Gastrocnemius medialis (tissue), 4 donors: ENCODE measurements around the gene ZNF491. TPM values are rescaled to one million over a fixed set of nuclear protein-coding genes. Genes with fewer than 3 reads are reported as not detected.
A peak's percentile ranks its signal among the peaks of the same experiment; 100 is the strongest.

Experiments used
- ATAC-seq, 2 donors: fragments of 150-250 bp; one replicate each; pipeline ENCODE4 v1.9.1; 2016
- DNase-seq, 2 donors: peaks; one replicate each; pipeline ENCODE4 v3.0.0-alpha.2; 2019
- H3K27ac ChIP-seq, 4 donors: fragments of 200-600 bp; sonication (generic); 1 replicate in 1 of 4; 2 replicates in 3 of 4; pipeline ENCODE4 v1.5.1; 2016 to 2018; ENCODE audit warnings: mild to moderate bottlenecking in 2 of 4, moderate library complexity in 1 of 4
- H3K27me3 ChIP-seq, 3 donors: fragments of 200-600 bp; sonication (generic) in 2 of 3; 1 replicate in 1 of 3; 2 replicates in 2 of 3; pipeline versions ENCODE4 v1.5.1 to v1.6.0; 2016 to 2019; ENCODE audit warnings: mild to moderate bottlenecking in 1 of 3, moderate library complexity in 1 of 3
- H3K36me3 ChIP-seq, 2 donors: fragments of 200-600 bp; sonication (generic) in 1 of 2; one replicate each; pipeline ENCODE4 v1.5.1; 2017 to 2018
- H3K4me1 ChIP-seq, 2 donors: fragments of 200-600 bp; sonication (generic) in 1 of 2; one replicate each; pipeline ENCODE4 v1.5.1; 2016 to 2017; ENCODE audit warnings: mild to moderate bottlenecking in 2 of 2
- H3K4me3 ChIP-seq, 4 donors: fragments of 200-600 bp; sonication (generic) in 3 of 4; 1 replicate in 1 of 4; 2 replicates in 3 of 4; pipeline ENCODE4 v1.5.1; 2016 to 2019; ENCODE audit warnings: mild to moderate bottlenecking in 2 of 4
- H3K9me3 ChIP-seq, 3 donors: fragments of 200-600 bp; sonication (generic) in 2 of 3; 1 replicate in 1 of 3; 2 replicates in 2 of 3; pipeline ENCODE4 v1.5.1; 2016 to 2019
- POLR2A ChIP-seq, 2 donors: fragments of 450-650 bp; IDR thresholded peaks; one replicate each; pipeline ENCODE4 v1.6.1; 2017; ENCODE audit warnings: antibody characterized with exemption in 2 of 2, mild to moderate bottlenecking in 2 of 2, moderate library complexity in 2 of 2
- in situ Hi-C, 4 donors: fragments of 200-750 bp; cut with MboI; loops; one replicate each; pipeline versions ENCODE4 v1.15.0 to v1.8.0; 2017; ENCODE audit warnings: low sequenced_read_pairs in 4 of 4
- intact Hi-C: fragments of 100-400 bp; cut with DNase I; formaldehyde crosslinking; loops from one replicate; pipeline ENCODE4 v1.15.1; 2023; ENCODE audit warnings: low total_unique reads
- total RNA-seq, 4 donors: library from RNA; depleted of rRNA; stranded (reverse); fragments of >200 nt; gene quantifications; one replicate each; pipeline versions ENCODE4 v1.1.0 to v1.2.3, GENCODE V29; 2016
- TF ChIP-seq, protein P1 (sequence below), 5 experiments: fragments of 450-650 bp in 3 of 5; fragments of 200-600 bp in 2 of 5; sonication (generic) in 2 of 5; IDR thresholded peaks in 4 of 5; conservative IDR thresholded peaks in 1 of 5; 1 replicate in 4 of 5; 2 replicates in 1 of 5; pipeline ENCODE4 v1.5.1; 2016 to 2019; ENCODE audit warnings: antibody characterized with exemption in 5 of 5, mild to moderate bottlenecking in 3 of 5, moderate library complexity in 3 of 5

Gene ZNF491
- total RNA-seq, 4 donors from 2014 or later: 0.92 to 1.8 (median 1.4) TPM

DNA sequence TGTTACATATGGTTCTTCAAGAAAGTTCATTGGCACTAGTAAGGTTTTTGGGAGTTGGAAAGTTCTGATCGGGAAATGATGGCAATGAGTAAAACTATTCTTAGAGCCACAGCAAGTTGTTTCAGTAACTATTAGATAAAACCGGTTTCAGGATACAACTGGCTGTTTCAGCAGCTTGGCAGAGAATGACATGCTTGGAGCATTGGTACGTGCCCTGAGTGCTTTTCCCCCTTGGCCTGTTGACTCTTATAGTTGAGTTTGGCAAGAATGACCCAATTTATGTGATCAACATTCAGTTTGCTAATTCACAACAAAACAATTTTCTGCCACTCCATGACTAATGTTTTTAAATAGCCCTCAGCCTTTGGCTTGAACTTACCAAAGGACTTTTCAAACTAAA, 10.8 kb upstream of the ZNF491 start:
- ATAC-seq: no peak
- H3K36me3 ChIP-seq: peaks cover 1 to 21% of the 10 kb centered on the region in 2 donors
- H3K4me1 ChIP-seq: no peaks in the 10 kb centered on the region
- no peak for DNase-seq
- in situ Hi-C loops: no loop called here
- peaks cover 0 to 65% (median 3%) of the 10 kb centered on the region in 3 donors for H3K9me3 ChIP-seq
- H3K27me3 ChIP-seq: no peaks in the 10 kb centered on the region
- intact Hi-C loops: no loop called here
- no peak overlapping the region for H3K27ac ChIP-seq
- no peak overlapping the region for H3K4me3 ChIP-seq
- no peak for TF ChIP-seq POLR2A (IDR thresholded peaks at IDR 0.05)
- TF ChIP-seq, protein P1, sequence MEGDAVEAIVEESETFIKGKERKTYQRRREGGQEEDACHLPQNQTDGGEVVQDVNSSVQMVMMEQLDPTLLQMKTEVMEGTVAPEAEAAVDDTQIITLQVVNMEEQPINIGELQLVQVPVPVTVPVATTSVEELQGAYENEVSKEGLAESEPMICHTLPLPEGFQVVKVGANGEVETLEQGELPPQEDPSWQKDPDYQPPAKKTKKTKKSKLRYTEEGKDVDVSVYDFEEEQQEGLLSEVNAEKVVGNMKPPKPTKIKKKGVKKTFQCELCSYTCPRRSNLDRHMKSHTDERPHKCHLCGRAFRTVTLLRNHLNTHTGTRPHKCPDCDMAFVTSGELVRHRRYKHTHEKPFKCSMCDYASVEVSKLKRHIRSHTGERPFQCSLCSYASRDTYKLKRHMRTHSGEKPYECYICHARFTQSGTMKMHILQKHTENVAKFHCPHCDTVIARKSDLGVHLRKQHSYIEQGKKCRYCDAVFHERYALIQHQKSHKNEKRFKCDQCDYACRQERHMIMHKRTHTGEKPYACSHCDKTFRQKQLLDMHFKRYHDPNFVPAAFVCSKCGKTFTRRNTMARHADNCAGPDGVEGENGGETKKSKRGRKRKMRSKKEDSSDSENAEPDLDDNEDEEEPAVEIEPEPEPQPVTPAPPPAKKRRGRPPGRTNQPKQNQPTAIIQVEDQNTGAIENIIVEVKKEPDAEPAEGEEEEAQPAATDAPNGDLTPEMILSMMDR (IDR thresholded peaks at IDR 0.05 in 4 of 5, conservative IDR thresholded peaks at IDR 0.05 in 1 of 5): no peak

DNA sequence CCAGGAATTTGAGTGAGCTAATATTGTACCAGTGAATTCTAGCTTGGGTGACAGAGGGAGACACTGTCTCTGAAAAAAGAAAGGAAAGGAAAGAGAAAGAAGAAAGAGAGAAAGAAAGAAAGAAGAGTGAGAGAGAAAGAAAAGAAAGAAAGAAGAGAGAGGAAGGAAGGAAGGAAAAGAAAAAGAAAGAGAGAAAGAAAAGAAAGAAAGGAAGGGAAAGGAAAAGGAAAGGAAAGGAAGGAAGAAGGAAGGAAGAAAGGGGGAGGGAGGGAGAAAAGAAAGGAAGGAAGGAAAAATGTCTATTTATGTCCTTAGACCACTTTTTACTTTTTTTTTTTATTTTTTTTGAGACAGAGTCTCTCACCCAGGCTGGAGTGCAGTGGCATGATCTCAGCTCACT, 5.4 kb upstream of the ZNF491 start:
- DNase-seq (no peak), ATAC-seq (no peak)
- Histone ChIP-seq H3K4me3 (no peak overlapping the region), H3K36me3 (no peaks in the 10 kb centered on the region), H3K27me3 (no peaks in the 10 kb centered on the region), H3K27ac (no peak overlapping the region), H3K9me3 (peaks cover 0 to 25% (median 0%) of the 10 kb centered on the region in 3 donors), H3K4me1 (peaks cover 9 to 10% of the 10 kb centered on the region in 2 donors)
- TF ChIP-seq POLR2A (IDR thresholded peaks at IDR 0.05): no peak
- TF ChIP-seq, protein P1 (IDR thresholded peaks at IDR 0.05 in 4 of 5, conservative IDR thresholded peaks at IDR 0.05 in 1 of 5): no peak
- intact Hi-C loops: no loop called here
- in situ Hi-C loops: loop anchor here in 3 of 4 donors (10.0 kb wide), 3 partner anchors 192 to 352 kb away; partner anchors contain the start of gene ZNF20 (in 2 of the 3)

DNA sequence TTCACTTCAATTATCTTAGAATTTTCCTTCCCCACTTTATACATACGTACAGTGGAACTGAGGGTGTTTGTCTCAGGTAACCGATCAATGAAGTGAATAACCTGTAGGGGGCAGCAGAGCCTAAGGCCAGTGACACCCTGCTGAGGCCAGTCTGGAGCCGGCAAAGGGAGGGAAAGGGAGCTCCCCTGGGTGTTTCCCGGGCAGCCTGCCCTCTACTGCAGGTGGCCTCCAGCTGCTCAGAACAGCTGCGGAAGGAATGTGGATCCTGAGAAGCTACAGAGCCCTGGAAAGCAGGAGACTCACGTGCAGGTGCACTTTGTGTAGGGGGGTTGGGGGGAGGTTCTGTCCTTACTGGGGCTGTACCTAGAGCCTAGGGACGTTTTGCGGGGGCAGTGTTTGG, 832 bp upstream of the ZNF491 start:
- Histone ChIP-seq H3K4me1 (peaks cover 16 to 17% of the 10 kb centered on the region in 2 donors), H3K4me3 (peak overlapping the region; percentile 58 to 74 (median 70)), H3K27ac (peak overlapping the region; percentile 74 to 84 (median 78)), H3K36me3 (no peaks in the 10 kb centered on the region), H3K27me3 (no peaks in the 10 kb centered on the region), H3K9me3 (no peaks in the 10 kb centered on the region)
- TF ChIP-seq POLR2A (IDR thresholded peaks at IDR 0.05): no peak
- TF ChIP-seq, protein P1 (IDR thresholded peaks at IDR 0.05 in 4 of 5, conservative IDR thresholded peaks at IDR 0.05 in 1 of 5): peak; percentile 88 to 96 (median 92)
- intact Hi-C loops (loop anchor here (1.0 to 5.0 kb wide), 7 partner anchors 31 to 870 kb away; partner anchors contain the start of genes MAN2B1, WDR83, ZNF20 and ZNF441), in situ Hi-C loops (loop anchor here in 3 of 4 donors (5.0 to 10.0 kb wide), 5 partner anchors 187 to 347 kb away; partner anchors contain the start of gene ZNF20 (in 3 of the 3))
- ATAC-seq (peak; percentile 90 to 94), DNase-seq (peak; percentile 84 to 91)

DNA sequence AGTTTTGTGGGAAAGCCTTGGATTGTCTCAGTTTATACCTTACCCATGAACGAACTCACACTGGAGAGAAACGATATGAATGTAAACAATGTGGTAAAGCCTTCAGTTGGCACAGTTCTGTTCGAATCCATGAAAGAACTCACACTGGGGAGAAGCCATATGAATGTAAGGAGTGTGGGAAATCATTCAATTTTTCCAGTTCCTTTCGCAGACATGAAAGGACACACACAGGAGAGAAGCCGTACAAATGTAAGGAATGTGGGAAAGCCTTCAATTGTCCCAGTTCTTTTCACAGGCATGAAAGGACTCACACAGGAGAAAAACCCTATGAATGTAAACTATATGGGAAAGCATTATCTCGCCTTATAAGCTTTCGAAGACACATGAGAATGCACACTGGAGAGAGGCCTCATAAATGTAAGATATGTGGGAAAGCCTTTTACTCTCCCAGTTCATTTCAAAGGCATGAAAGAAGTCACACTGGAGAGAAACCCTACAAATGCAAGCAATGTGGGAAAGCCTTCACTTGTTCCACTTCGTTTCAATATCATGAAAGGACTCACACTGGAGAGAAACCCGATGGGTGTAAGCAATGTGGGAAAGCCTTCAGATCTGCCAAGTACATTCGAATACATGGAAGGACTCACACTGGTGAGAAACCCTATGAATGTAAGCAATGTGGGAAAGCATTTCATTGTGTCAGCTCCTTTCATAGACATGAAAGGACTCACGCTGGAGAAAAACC, 8.2 kb downstream of the ZNF491 start:
- peaks cover 2 to 42% of the 10 kb centered on the region in 2 donors for H3K36me3 ChIP-seq
- peaks cover 0 to 30% (median 19%) of the 10 kb centered on the region in 3 donors for H3K9me3 ChIP-seq
- in situ Hi-C loops: no loop called here

More for the DNA sequence above, 8.2 kb downstream of the ZNF491 start:
- DNase-seq (no peak), ATAC-seq (no peak)
- TF ChIP-seq POLR2A (IDR thresholded peaks at IDR 0.05): no peak
- TF ChIP-seq, protein P1 (IDR thresholded peaks at IDR 0.05 in 4 of 5, conservative IDR thresholded peaks at IDR 0.05 in 1 of 5): no peak
- Histone ChIP-seq H3K27me3 (no peaks in the 10 kb centered on the region), H3K4me3 (peak overlapping the region in 1 of 4 donors; percentile 4), H3K27ac (no peak overlapping the region), H3K4me1 (no peaks in the 10 kb centered on the region)
- intact Hi-C loops: no loop called here
